Thoracic aorta (tissue), 2 donors: ENCODE measurements around the gene SH3BP4. TPM values are rescaled to one million over a fixed set of nuclear protein-coding genes. Genes with fewer than 3 reads are reported as not detected.

ENCODE experiments used
- ATAC-seq: fragments of 150-250 bp; one replicate; pipeline ENCODE4 v1.8.0; 2017; ENCODE audit warnings: low read depth; ENCODE audit not compliant: insufficient number of reproducible peaks, low FRiP score
- DNase-seq: peaks from one replicate; pipeline ENCODE4 v3.0.0-alpha.2; 2020; ENCODE audit warnings: low spot score
- H3K27ac ChIP-seq, 2 donors: fragments of 200-600 bp; sonication (generic); 1 replicate in 1 of 2; 2 replicates in 1 of 2; pipeline ENCODE4 v1.5.1; 2016; ENCODE audit warnings: mild to moderate bottlenecking in 2 of 2, moderate library complexity in 2 of 2
- H3K27me3 ChIP-seq: fragments of 200-600 bp; sonication (generic); replicated peaks from 2 replicates; pipeline ENCODE4 v1.6.0; 2016; ENCODE audit warnings: mild to moderate bottlenecking; ENCODE audit not compliant: insufficient read depth
- H3K36me3 ChIP-seq: fragments of 200-600 bp; sonication (generic); one replicate; pipeline ENCODE4 v1.5.1; 2016
- H3K4me1 ChIP-seq, 2 donors: fragments of 200-600 bp; sonication (generic); 1 replicate in 1 of 2; 2 replicates in 1 of 2; pipeline versions ENCODE4 v1.5.1 to v1.6.0; 2016; ENCODE audit warnings: low read depth in 2 of 2, mild to moderate bottlenecking in 1 of 2; ENCODE audit not compliant: control insufficient read depth in 1 of 2
- H3K4me3 ChIP-seq: fragments of 200-600 bp; sonication (generic); 2 replicates; pipeline ENCODE4 v1.5.1; 2016; ENCODE audit warnings: mild to moderate bottlenecking
- H3K9me3 ChIP-seq: fragments of 200-600 bp; sonication (generic); 2 replicates; pipeline ENCODE4 v1.5.1; 2016
- CTCF ChIP-seq: fragments of 200-600 bp; sonication (generic); IDR thresholded peaks from one replicate; pipeline ENCODE4 v1.5.1; 2019; ENCODE audit warnings: antibody characterized with exemption
- total RNA-seq, 2 donors: library from RNA; depleted of rRNA; stranded (reverse); fragments of >200 nt; gene quantifications; one replicate each; pipeline versions ENCODE4 v1.1.0 to v1.2.3, GENCODE V29; 2016

SH3BP4 gene
- total RNA-seq, 2 donors from 2014 or later: 24.0 to 32.4 TPM

- Histone ChIP-seq H3K27ac (no peak overlapping the region), H3K4me3 (no peak overlapping the region), H3K27me3 (no peaks in the 10 kb centered on the region), H3K36me3 (no peaks in the 10 kb centered on the region), H3K4me1 (peaks cover 10 to 16% of the 10 kb centered on the region in 2 donors), H3K9me3 (no peaks in the 10 kb centered on the region)
- DNase-seq (no peak), ATAC-seq (no peak)
- no peak for TF ChIP-seq CTCF
Measured at GRCh38 chr2:235047171-235048160, 95.6 kb downstream of the SH3BP4 start.

GRCh38 chr2:235048549-235048948 lies 96.7 kb downstream of the SH3BP4 start:
- ATAC-seq: no peak
- no peak for TF ChIP-seq CTCF
- no peaks in the 10 kb centered on the region for H3K27me3 ChIP-seq

GRCh38 chr2:235049069-235049468 lies 97.3 kb downstream of the SH3BP4 start:
- no peaks in the 10 kb centered on the region for H3K9me3 ChIP-seq
- H3K36me3 ChIP-seq: no peaks in the 10 kb centered on the region
- peaks cover 10 to 16% of the 10 kb centered on the region in 2 donors for H3K4me1 ChIP-seq
- H3K4me3 ChIP-seq: no peak overlapping the region
- ATAC-seq (no peak), DNase-seq (no peak)
- H3K27ac ChIP-seq: no peak overlapping the region
- no peak for TF ChIP-seq CTCF
- no peaks in the 10 kb centered on the region for H3K27me3 ChIP-seq

More at GRCh38 chr2:235048549-235048948, 96.7 kb downstream of the SH3BP4 start:
- Histone ChIP-seq H3K4me1 (peaks cover 10 to 16% of the 10 kb centered on the region in 2 donors), H3K27ac (no peak overlapping the region), H3K9me3 (no peaks in the 10 kb centered on the region), H3K36me3 (no peaks in the 10 kb centered on the region), H3K4me3 (no peak overlapping the region)
- DNase-seq: no peak

GRCh38 chr2:235049719-235050118 lies 97.9 kb downstream of the SH3BP4 start:
- Histone ChIP-seq H3K27ac (no peak overlapping the region), H3K9me3 (no peaks in the 10 kb centered on the region), H3K4me1 (peaks cover 10 to 16% of the 10 kb centered on the region in 2 donors), H3K36me3 (no peaks in the 10 kb centered on the region), H3K4me3 (no peak overlapping the region), H3K27me3 (no peaks in the 10 kb centered on the region)
- no peak for DNase-seq
- no peak for ATAC-seq
- no peak for TF ChIP-seq CTCF

- H3K4me1 ChIP-seq: peaks cover 10 to 16% of the 10 kb centered on the region in 2 donors
- no peaks in the 10 kb centered on the region for H3K9me3 ChIP-seq
- no peak overlapping the region for H3K4me3 ChIP-seq
- H3K27ac ChIP-seq: peak overlapping the region in 1 of 2 donors; percentile 9
- peak; percentile 86 for DNase-seq
- peak; percentile 76 for ATAC-seq
- no peaks in the 10 kb centered on the region for H3K36me3 ChIP-seq
- H3K27me3 ChIP-seq: no peaks in the 10 kb centered on the region
- TF ChIP-seq CTCF: no peak
Measured at GRCh38 chr2:235050980-235051351, 99.1 kb downstream of the SH3BP4 start.
